Neural progenitor cell (in vitro differentiated cells): Measurements from ENCODE around the gene DPH1. TPM values are rescaled to one million over a fixed set of nuclear protein-coding genes. Genes with fewer than 3 reads are reported as not detected.

Source experiments
- DNase-seq: peaks from one replicate; pipeline ENCODE4 v3.0.0-alpha.2; 2016; ENCODE audit warnings: low spot score
- H2AFZ ChIP-seq: fragments of 200-600 bp; sonication (generic); replicated peaks from 2 replicates; pipeline ENCODE4 v1.6.1; 2016; ENCODE audit warnings: antibody characterized with exemption
- H3F3A ChIP-seq: fragments of 200-600 bp; sonication (generic); 2 replicates; pipeline ENCODE4 v1.6.1; 2016; ENCODE audit warnings: antibody characterized with exemption, low read depth
- H3K27ac ChIP-seq: fragments of 200-600 bp; sonication (generic); 2 replicates; pipeline ENCODE4 v1.5.1; 2016; ENCODE audit warnings: mild to moderate bottlenecking
- H3K27me3 ChIP-seq: fragments of 200-600 bp; sonication (generic); 2 replicates; pipeline ENCODE4 v1.6.1; 2016; ENCODE audit warnings: mild to moderate bottlenecking, moderate library complexity
- H3K36me3 ChIP-seq: fragments of 200-600 bp; sonication (generic); 2 replicates; pipeline ENCODE4 v1.5.1; 2016
- H3K4me1 ChIP-seq: fragments of 200-600 bp; sonication (generic); 2 replicates; pipeline ENCODE4 v1.6.1; 2016; ENCODE audit warnings: mixed run types
- H3K4me2 ChIP-seq: fragments of 200-600 bp; sonication (generic); 2 replicates; pipeline ENCODE4 v1.6.1; 2016
- H3K4me3 ChIP-seq: fragments of 200-600 bp; sonication (generic); 2 replicates; pipeline ENCODE4 v1.5.1; 2016
- H3K79me2 ChIP-seq: fragments of 200-600 bp; sonication (generic); 2 replicates; pipeline ENCODE4 v1.6.1; 2016; ENCODE audit warnings: low read depth
- H3K9ac ChIP-seq: fragments of 200-600 bp; sonication (generic); 2 replicates; pipeline ENCODE4 v1.6.1; 2016
- H3K9me3 ChIP-seq: fragments of 200-600 bp; sonication (generic); 2 replicates; pipeline ENCODE4 v1.5.1; 2016; ENCODE audit warnings: low read depth
- H4K20me1 ChIP-seq: fragments of 200-600 bp; sonication (generic); 2 replicates; pipeline ENCODE4 v1.6.1; 2016; ENCODE audit warnings: low read depth
- H3K27ac Mint-ChIP-seq: 3 replicates; pipeline ENCODE4 v1.8.0; 2021; ENCODE audit warnings: mixed read lengths
- H3K27me3 Mint-ChIP-seq: 2 replicates; pipeline ENCODE4 v1.8.0; 2022; ENCODE audit warnings: low read depth, mild to moderate bottlenecking, inconsistent platforms, moderate library complexity, mixed read lengths; ENCODE audit not compliant: insufficient read depth
- H3K36me3 Mint-ChIP-seq: 3 replicates; pipeline ENCODE4 v1.8.0; 2021; ENCODE audit warnings: mixed read lengths
- H3K4me1 Mint-ChIP-seq: 3 replicates; pipeline ENCODE4 v1.8.0; 2021; ENCODE audit warnings: mixed read lengths
- H3K4me3 Mint-ChIP-seq: 3 replicates; pipeline ENCODE4 v1.8.0; 2021; ENCODE audit warnings: mild to moderate bottlenecking, moderate library complexity, mixed read lengths
- H3K9me3 Mint-ChIP-seq: 3 replicates; pipeline ENCODE4 v1.8.0; 2020; ENCODE audit warnings: mixed read lengths
- CTCF ChIP-seq: fragments of 200-600 bp; sonication (generic); IDR thresholded peaks from 2 replicates; pipeline ENCODE4 v1.5.1; 2017; ENCODE audit warnings: antibody characterized with exemption, mild to moderate bottlenecking
- EZH2 ChIP-seq: fragments of 200-600 bp; sonication (generic); IDR thresholded peaks from 2 replicates; pipeline ENCODE4 v1.6.1; 2017; ENCODE audit warnings: antibody characterized with exemption, mild to moderate bottlenecking, moderate library complexity
- EZH2phosphoT487 ChIP-seq: fragments of 200-600 bp; sonication (generic); IDR thresholded peaks from 2 replicates; pipeline ENCODE4 v1.6.1; 2017; ENCODE audit warnings: antibody characterized with exemption
- total RNA-seq: library from RNA; depleted of rRNA; stranded (reverse); fragments of >200 nt; gene quantifications from 2 replicates; pipeline ENCODE4 v1.2.3, GENCODE V29; 2015; ENCODE audit warnings: low replicate concordance

Gene DPH1
- total RNA-seq, 1 donor from 2014 or later: 21.1 TPM

- Histone ChIP-seq H3K4me3 (no peak overlapping the region), H2AFZ (no peak overlapping the region), H3K27me3 (peaks cover 17% of the 10 kb centered on the region), H3K4me2 (no peak overlapping the region), H3K9ac (no peak overlapping the region), H4K20me1 (peaks cover 4% of the 10 kb centered on the region), H3F3A (no peaks in the 10 kb centered on the region), H3K79me2 (no peaks in the 10 kb centered on the region), H3K36me3 (no peaks in the 10 kb centered on the region), H3K27ac (no peak overlapping the region), H3K9me3 (no peaks in the 10 kb centered on the region), H3K4me1 (peaks cover 12% of the 10 kb centered on the region)
- DNase-seq: no peak
- Mint-ChIP-seq H3K27me3 (peaks cover 7% of the 10 kb centered on the region), H3K36me3 (peaks cover 10% of the 10 kb centered on the region), H3K27ac (peak overlapping the region; percentile 74), H3K4me1 (peaks cover 57% of the 10 kb centered on the region), H3K9me3 (no peaks in the 10 kb centered on the region), H3K4me3 (peak overlapping the region; percentile 63)
- TF ChIP-seq EZH2: no peak
- no peak for TF ChIP-seq EZH2phosphoT487
- TF ChIP-seq CTCF: no peak
Measured at GRCh38 chr17:2033153-2033552, 3.2 kb downstream of the DPH1 start.

GRCh38 chr17:2034157-2034556 is 4.2 kb downstream of the DPH1 start:
- TF ChIP-seq CTCF (no peak), EZH2 (no peak), EZH2phosphoT487 (no peak)
- Histone ChIP-seq H3K9ac (no peak overlapping the region), H4K20me1 (peaks cover 4% of the 10 kb centered on the region), H3K4me3 (no peak overlapping the region), H3K27ac (no peak overlapping the region), H3K36me3 (no peaks in the 10 kb centered on the region), H3K27me3 (peaks cover 7% of the 10 kb centered on the region), H3K79me2 (no peaks in the 10 kb centered on the region), H3F3A (no peaks in the 10 kb centered on the region), H3K4me1 (peaks cover 12% of the 10 kb centered on the region), H3K9me3 (no peaks in the 10 kb centered on the region), H2AFZ (no peak overlapping the region), H3K4me2 (peak overlapping the region; percentile 47)
- Mint-ChIP-seq H3K27ac (peak overlapping the region; percentile 50), H3K4me1 (peaks cover 51% of the 10 kb centered on the region), H3K27me3 (peaks cover 4% of the 10 kb centered on the region), H3K4me3 (peak overlapping the region; percentile 64), H3K9me3 (no peaks in the 10 kb centered on the region), H3K36me3 (peaks cover 10% of the 10 kb centered on the region)
- DNase-seq: no peak

- Histone ChIP-seq H2AFZ (no peak overlapping the region), H3K79me2 (no peaks in the 10 kb centered on the region), H3K9me3 (no peaks in the 10 kb centered on the region), H3K27me3 (no peaks in the 10 kb centered on the region), H3F3A (no peaks in the 10 kb centered on the region), H3K36me3 (no peaks in the 10 kb centered on the region), H3K27ac (no peak overlapping the region), H3K9ac (no peak overlapping the region), H3K4me2 (no peak overlapping the region), H4K20me1 (peaks cover 4% of the 10 kb centered on the region), H3K4me3 (no peak overlapping the region), H3K4me1 (peaks cover 12% of the 10 kb centered on the region)
- Mint-ChIP-seq H3K9me3 (no peaks in the 10 kb centered on the region), H3K36me3 (peaks cover 10% of the 10 kb centered on the region), H3K4me3 (no peak overlapping the region), H3K27me3 (peaks cover 4% of the 10 kb centered on the region), H3K27ac (no peak overlapping the region), H3K4me1 (peaks cover 47% of the 10 kb centered on the region)
- DNase-seq: no peak
- TF ChIP-seq CTCF (no peak), EZH2phosphoT487 (no peak), EZH2 (no peak)
Measured at GRCh38 chr17:2034806-2035540, 5.0 kb downstream of the DPH1 start.
